Measurements from ENCODE around the gene ISM2.

- TF ChIP-seq CTCF (IDR thresholded peaks at IDR 0.05) = no peak
- TF ChIP-seq EP300 (IDR thresholded peaks at IDR 0.05) = no peak
- TF ChIP-seq POLR2A (IDR thresholded peaks at IDR 0.05) = no peak
Observed at GRCh38 chr14:77485256-77485655, 13.4 kb downstream of the ISM2 start.
